NCI-H1417 (cell line): ENCODE data around the gene WDR86.
A peak's percentile ranks its signal among the peaks of the same experiment; 100 is the strongest.

ENCODE experiments used
- DNase-seq, 3 experiments: peaks; one replicate each; lab custom pipeline; 2025; lab: John Stamatoyannopoulos, UW

Gene WDR86

GRCh38 chr7:151439855-151440798, 30.3 kb upstream of the WDR86 start, which contains the start of gene CRYGN:
CRYGN (minus strand) TSS chr7:151440141; CDS start chr7:151439917, 224 bp downstream.
- DNase-seq, result peak in 2 of 3 experiments; percentile 34 to 41

GRCh38 chr7:151438864-151439601, 29.2 kb upstream of the WDR86 start:
- no peak for DNase-seq

GRCh38 chr7:151437866-151438516, 28.2 kb upstream of the WDR86 start:
- no peak for DNase-seq

- DNase-seq, result no peak
Measured at GRCh38 chr7:151437159-151437553, 27.3 kb upstream of the WDR86 start.

- DNase-seq, result no peak
Measured at GRCh38 chr7:151436446-151437158, 26.8 kb upstream of the WDR86 start.

GRCh38 chr7:151435971-151436370, 26.1 kb upstream of the WDR86 start:
- no peak for DNase-seq

- DNase-seq, result no peak
Measured at GRCh38 chr7:151435103-151435916, 25.5 kb upstream of the WDR86 start.

GRCh38 chr7:151434549-151434948, 24.7 kb upstream of the WDR86 start:
- no peak for DNase-seq

GRCh38 chr7:151433721-151434400, 24.0 kb upstream of the WDR86 start:
- DNase-seq, result no peak

- DNase-seq, result no peak
Measured at GRCh38 chr7:151432658-151433521, 23.1 kb upstream of the WDR86 start.

GRCh38 chr7:151431768-151432311, 22.0 kb upstream of the WDR86 start:
- no peak for DNase-seq

- no peak for DNase-seq
Measured at GRCh38 chr7:151431281-151431767, 21.5 kb upstream of the WDR86 start.

- DNase-seq, result no peak
Measured at GRCh38 chr7:151430391-151431205, 20.8 kb upstream of the WDR86 start.

- DNase-seq, result peak; percentile 43 to 79 (median 74)
Measured at GRCh38 chr7:151429560-151430331, 19.9 kb upstream of the WDR86 start.

GRCh38 chr7:151429237-151429559, 19.4 kb upstream of the WDR86 start:
- DNase-seq, result no peak

GRCh38 chr7:151428378-151429236, 18.8 kb upstream of the WDR86 start:
- peak in 1 of 3 experiments; percentile 37 for DNase-seq
